Thoracic aorta (tissue), 2 donors: Measurements from ENCODE around the gene TMC2. TPM values are rescaled to one million over a fixed set of nuclear protein-coding genes. Genes with fewer than 3 reads are reported as not detected.

Experiments
- ATAC-seq: fragments of 150-250 bp; one replicate; pipeline ENCODE4 v1.8.0; 2017; ENCODE audit warnings: low read depth; ENCODE audit not compliant: insufficient number of reproducible peaks, low FRiP score
- DNase-seq: peaks from one replicate; pipeline ENCODE4 v3.0.0-alpha.2; 2020; ENCODE audit warnings: low spot score
- H3K27ac ChIP-seq, 2 donors: fragments of 200-600 bp; sonication (generic); 1 replicate in 1 of 2; 2 replicates in 1 of 2; pipeline ENCODE4 v1.5.1; 2016; ENCODE audit warnings: mild to moderate bottlenecking in 2 of 2, moderate library complexity in 2 of 2
- H3K27me3 ChIP-seq: fragments of 200-600 bp; sonication (generic); replicated peaks from 2 replicates; pipeline ENCODE4 v1.6.0; 2016; ENCODE audit warnings: mild to moderate bottlenecking; ENCODE audit not compliant: insufficient read depth
- H3K36me3 ChIP-seq: fragments of 200-600 bp; sonication (generic); one replicate; pipeline ENCODE4 v1.5.1; 2016
- H3K4me1 ChIP-seq, 2 donors: fragments of 200-600 bp; sonication (generic); 1 replicate in 1 of 2; 2 replicates in 1 of 2; pipeline versions ENCODE4 v1.5.1 to v1.6.0; 2016; ENCODE audit warnings: low read depth in 2 of 2, mild to moderate bottlenecking in 1 of 2; ENCODE audit not compliant: control insufficient read depth in 1 of 2
- H3K4me3 ChIP-seq: fragments of 200-600 bp; sonication (generic); 2 replicates; pipeline ENCODE4 v1.5.1; 2016; ENCODE audit warnings: mild to moderate bottlenecking
- H3K9me3 ChIP-seq: fragments of 200-600 bp; sonication (generic); 2 replicates; pipeline ENCODE4 v1.5.1; 2016
- CTCF ChIP-seq: fragments of 200-600 bp; sonication (generic); IDR thresholded peaks from one replicate; pipeline ENCODE4 v1.5.1; 2019; ENCODE audit warnings: antibody characterized with exemption
- total RNA-seq, 2 donors: library from RNA; depleted of rRNA; stranded (reverse); fragments of >200 nt; gene quantifications; one replicate each; pipeline versions ENCODE4 v1.1.0 to v1.2.3, GENCODE V29; 2016

Gene TMC2
- total RNA-seq, 2 donors from 2014 or later, result not detected

GRCh38 chr20:2654831-2655230 is 118.5 kb downstream of the TMC2 start:
- ATAC-seq (no peak), DNase-seq (no peak)
- H3K4me3 ChIP-seq, result no peak overlapping the region
- no peak overlapping the region for H3K27ac ChIP-seq
- H3K9me3 ChIP-seq, result no peaks in the 10 kb centered on the region
- H3K4me1 ChIP-seq, result peaks cover 8 to 26% of the 10 kb centered on the region in 2 donors
- no peak for TF ChIP-seq CTCF
- peaks cover 49% of the 10 kb centered on the region for H3K36me3 ChIP-seq
- H3K27me3 ChIP-seq, result no peaks in the 10 kb centered on the region

GRCh38 chr20:2655331-2656116 is 119.2 kb downstream of the TMC2 start:
- Histone ChIP-seq H3K36me3 (peaks cover 55% of the 10 kb centered on the region), H3K4me3 (no peak overlapping the region), H3K27ac (no peak overlapping the region), H3K9me3 (no peaks in the 10 kb centered on the region), H3K27me3 (no peaks in the 10 kb centered on the region), H3K4me1 (peaks cover 8 to 26% of the 10 kb centered on the region in 2 donors)
- ATAC-seq, result no peak
- TF ChIP-seq CTCF, result no peak
- DNase-seq, result no peak

DNA sequence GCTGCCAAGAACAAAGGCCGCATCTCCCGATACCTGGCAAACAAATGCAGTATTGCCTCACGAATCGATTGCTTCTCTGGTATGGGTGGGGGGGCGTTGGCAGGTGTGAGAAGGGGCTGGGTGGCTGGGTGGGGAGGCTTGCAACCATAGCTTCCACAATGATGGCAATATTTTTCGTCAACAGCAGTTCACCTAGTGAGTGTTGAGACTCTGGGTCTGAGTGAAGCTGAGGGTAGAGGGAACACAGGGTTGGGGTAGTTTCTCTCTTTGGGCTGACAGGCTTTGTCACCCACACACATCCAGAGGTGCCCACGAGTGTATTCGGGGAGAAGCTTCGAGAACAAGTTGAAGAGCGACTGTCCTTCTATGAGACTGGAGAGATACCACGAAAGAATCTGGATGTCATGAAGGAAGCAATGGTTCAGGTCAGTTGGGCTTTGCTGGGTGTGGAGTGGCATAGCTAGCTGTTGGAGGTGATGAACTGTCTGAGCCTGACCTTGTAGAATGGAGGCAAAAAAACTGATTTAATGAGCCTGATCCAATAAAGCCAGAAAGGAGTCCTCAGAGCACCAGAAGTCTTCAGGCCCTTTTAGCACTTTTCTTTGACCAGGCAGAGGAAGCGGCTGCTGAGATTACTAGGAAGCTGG is 120.2 kb downstream of the TMC2 start:
- no peak for DNase-seq
- Histone ChIP-seq H3K9me3 (no peaks in the 10 kb centered on the region), H3K4me3 (no peak overlapping the region), H3K4me1 (peaks cover 4 to 19% of the 10 kb centered on the region in 2 donors), H3K36me3 (peaks cover 57% of the 10 kb centered on the region), H3K27ac (no peak overlapping the region), H3K27me3 (no peaks in the 10 kb centered on the region)
- no peak for ATAC-seq
- TF ChIP-seq CTCF, result no peak

DNA sequence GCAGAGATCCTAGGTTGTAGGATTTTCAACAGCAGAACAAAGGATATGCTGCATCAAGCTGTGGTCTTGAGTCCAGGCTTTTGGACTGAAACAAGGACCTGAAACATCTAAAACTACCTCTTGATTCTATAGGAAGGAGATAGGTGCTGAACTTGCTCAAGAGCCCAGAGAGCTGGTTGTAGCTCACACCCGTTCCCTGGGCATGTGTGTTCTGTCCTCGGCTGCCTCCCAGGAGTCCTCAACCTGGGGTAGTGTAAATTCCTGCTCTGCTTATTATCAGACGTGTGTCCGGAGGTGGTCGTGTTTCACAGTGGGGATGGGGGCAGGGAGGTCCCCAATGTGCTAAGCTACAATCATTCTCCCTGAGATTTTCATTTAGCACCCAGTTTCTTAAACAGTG is 120.9 kb downstream of the TMC2 start:
- Histone ChIP-seq H3K27me3 (no peaks in the 10 kb centered on the region), H3K36me3 (peaks cover 57% of the 10 kb centered on the region), H3K4me1 (peaks cover 4 to 18% of the 10 kb centered on the region in 2 donors), H3K9me3 (no peaks in the 10 kb centered on the region), H3K27ac (no peak overlapping the region), H3K4me3 (no peak overlapping the region)
- DNase-seq, result no peak
- no peak for TF ChIP-seq CTCF
- no peak for ATAC-seq

DNA sequence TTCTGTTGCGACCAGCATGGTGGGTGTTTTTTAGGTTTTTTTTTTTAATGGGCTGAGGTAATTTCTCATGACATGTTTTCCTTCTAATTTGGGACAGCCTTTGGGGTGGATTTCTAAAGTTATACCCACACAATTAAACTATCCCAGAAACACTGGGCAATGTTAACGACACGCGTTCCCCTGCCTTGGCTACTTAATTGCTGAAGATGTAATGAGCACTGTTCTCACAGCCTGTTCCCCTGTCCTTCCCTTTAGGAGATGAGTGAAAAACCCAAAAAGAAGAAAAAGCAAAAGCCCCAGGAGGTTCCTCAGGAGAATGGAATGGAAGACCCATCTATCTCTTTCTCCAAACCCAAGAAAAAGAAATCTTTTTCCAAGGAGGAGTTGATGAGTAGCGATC is 121.3 kb downstream of the TMC2 start:
- no peaks in the 10 kb centered on the region for H3K27me3 ChIP-seq
- ATAC-seq, result no peak

More for the DNA sequence above, 121.3 kb downstream of the TMC2 start:
- Histone ChIP-seq H3K27ac (no peak overlapping the region), H3K4me1 (peaks cover 4 to 19% of the 10 kb centered on the region in 2 donors), H3K4me3 (no peak overlapping the region), H3K36me3 (peaks cover 57% of the 10 kb centered on the region), H3K9me3 (no peaks in the 10 kb centered on the region)
- DNase-seq, result no peak
- TF ChIP-seq CTCF, result no peak
